Measurements from ENCODE around the gene KSR2.

- TF ChIP-seq, protein P1, sequence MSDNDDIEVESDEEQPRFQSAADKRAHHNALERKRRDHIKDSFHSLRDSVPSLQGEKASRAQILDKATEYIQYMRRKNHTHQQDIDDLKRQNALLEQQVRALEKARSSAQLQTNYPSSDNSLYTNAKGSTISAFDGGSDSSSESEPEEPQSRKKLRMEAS (IDR thresholded peaks at IDR 0.05), result no peak
- no peak for TF ChIP-seq PAWR (CRISPR knock-in tag; IDR thresholded peaks at IDR 0.05; ENCODE audit: borderline replicate concordance)
- no peak for TF ChIP-seq SRF (IDR thresholded peaks at IDR 0.05; ENCODE audit: low read depth, low read length)
Measured at GRCh38 chr12:117936722-117937484, 31.9 kb downstream of the KSR2 start.

Data from HepG2 (cell line).